BJ (cell line): Measurements from ENCODE around the gene MACIR. TPM values are rescaled to one million over a fixed set of nuclear protein-coding genes. Genes with fewer than 3 reads are reported as not detected.

Source experiments
- CTCF ChIA-PET: fragments of 350-600 bp; formaldehyde crosslinking; extraction: SDS; loops from one replicate; lab custom pipeline; 2021; ENCODE audit warnings: antibody characterized with exemption, inconsistent platforms; lab: Yijun Ruan, JAX
- POLR2A ChIA-PET: fragments of 300-600 bp; sonication (Branson Sonifier 250); formaldehyde crosslinking; extraction: SDS; loops from one replicate; lab custom pipeline; 2021; ENCODE audit warnings: antibody characterized with exemption; lab: Charles Lee
- DNase-seq: peaks from one replicate; pipeline ENCODE4 v3.0.0-alpha.2; 2011; ENCODE audit warnings: low read depth
- H3K27me3 ChIP-seq: 2 replicates; pipeline ENCODE4 v1.6.0; 2011; ENCODE audit warnings: low read length; ENCODE audit not compliant: control insufficient read depth, insufficient read depth
- H3K36me3 ChIP-seq: 2 replicates; pipeline ENCODE4 v1.5.1; 2011; ENCODE audit warnings: low read length; ENCODE audit not compliant: control insufficient read depth, insufficient read depth
- H3K4me3 ChIP-seq: 2 replicates; pipeline ENCODE4 v1.5.1; 2011; ENCODE audit warnings: low read depth, mild to moderate bottlenecking, control low read depth, low read length
- polyA plus RNA-seq: library from polyadenylated mRNA; depleted of rRNA; stranded (reverse); fragments of >200 nt; gene quantifications from 2 replicates; pipeline ENCODE4 v1.2.3, GENCODE V29; 2011
- TF ChIP-seq, protein P1 (sequence below): IDR thresholded peaks from 2 replicates; pipeline ENCODE4 v1.5.1; 2011; ENCODE audit warnings: low read depth, mild to moderate bottlenecking, control low read depth, inconsistent platforms, low read length, moderate library complexity; ENCODE audit not compliant: insufficient read depth

The MACIR gene
- polyA plus RNA-seq, 1 experiment, result 29.1 TPM

DNA sequence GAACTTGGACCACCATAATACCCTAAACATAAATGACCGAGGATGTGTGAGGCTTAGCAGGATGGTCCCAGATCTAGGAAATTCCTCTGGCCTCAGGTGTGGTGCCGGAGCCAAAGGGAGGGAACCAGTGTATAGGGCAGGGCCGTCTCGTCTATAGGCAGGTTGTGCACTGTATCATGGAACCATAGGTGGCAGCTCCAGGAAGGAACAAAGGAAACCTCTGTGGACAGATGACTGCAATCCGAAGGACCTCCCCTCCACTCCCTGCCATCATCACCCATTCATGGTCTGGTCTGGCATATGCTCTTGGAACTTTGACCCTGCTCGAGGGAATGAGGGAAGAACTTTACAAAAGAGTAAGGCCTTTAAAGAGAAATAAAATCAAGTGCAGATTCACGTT lies 2.9 kb upstream of the MACIR start:
- Histone ChIP-seq H3K36me3 (no peaks in the 10 kb centered on the region), H3K27me3 (no peaks in the 10 kb centered on the region), H3K4me3 (no peak overlapping the region)
- CTCF ChIA-PET, result interaction anchor here (1.5 to 7.6 kb wide), 4 partner anchors 23 to 220 kb away, joined by 4 to 50 read pairs (median 4); no protein-coding TSS in a partner anchor
- TF ChIP-seq, protein P1, sequence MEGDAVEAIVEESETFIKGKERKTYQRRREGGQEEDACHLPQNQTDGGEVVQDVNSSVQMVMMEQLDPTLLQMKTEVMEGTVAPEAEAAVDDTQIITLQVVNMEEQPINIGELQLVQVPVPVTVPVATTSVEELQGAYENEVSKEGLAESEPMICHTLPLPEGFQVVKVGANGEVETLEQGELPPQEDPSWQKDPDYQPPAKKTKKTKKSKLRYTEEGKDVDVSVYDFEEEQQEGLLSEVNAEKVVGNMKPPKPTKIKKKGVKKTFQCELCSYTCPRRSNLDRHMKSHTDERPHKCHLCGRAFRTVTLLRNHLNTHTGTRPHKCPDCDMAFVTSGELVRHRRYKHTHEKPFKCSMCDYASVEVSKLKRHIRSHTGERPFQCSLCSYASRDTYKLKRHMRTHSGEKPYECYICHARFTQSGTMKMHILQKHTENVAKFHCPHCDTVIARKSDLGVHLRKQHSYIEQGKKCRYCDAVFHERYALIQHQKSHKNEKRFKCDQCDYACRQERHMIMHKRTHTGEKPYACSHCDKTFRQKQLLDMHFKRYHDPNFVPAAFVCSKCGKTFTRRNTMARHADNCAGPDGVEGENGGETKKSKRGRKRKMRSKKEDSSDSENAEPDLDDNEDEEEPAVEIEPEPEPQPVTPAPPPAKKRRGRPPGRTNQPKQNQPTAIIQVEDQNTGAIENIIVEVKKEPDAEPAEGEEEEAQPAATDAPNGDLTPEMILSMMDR, result no peak
- DNase-seq, result no peak
- POLR2A ChIA-PET, result no interaction called here

DNA sequence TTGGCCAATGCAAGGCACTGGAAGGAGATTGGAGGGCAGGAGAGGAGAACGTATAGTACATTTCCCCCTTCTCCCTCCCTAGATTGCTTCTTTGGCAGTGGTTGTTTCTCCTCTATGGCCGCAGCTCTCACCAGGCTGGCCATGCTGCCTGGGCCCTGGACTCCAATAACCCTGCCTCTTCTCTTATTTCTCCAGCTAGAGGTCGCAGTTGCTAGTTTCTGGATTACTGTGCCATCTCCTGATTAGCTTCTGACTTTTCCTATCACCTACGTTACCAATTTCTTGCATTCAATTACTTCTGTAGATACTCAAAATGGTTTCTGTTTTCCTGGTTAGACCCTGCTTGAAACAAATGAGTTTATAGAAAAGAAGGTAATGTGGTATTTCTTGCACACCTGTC lies 2.4 kb upstream of the MACIR start:
- H3K4me3 ChIP-seq, result no peak overlapping the region
- TF ChIP-seq, protein P1, result peak; percentile 26; the same call in 1 of the 2 replicates
- no peak for DNase-seq
- H3K36me3 ChIP-seq, result no peaks in the 10 kb centered on the region
- H3K27me3 ChIP-seq, result no peaks in the 10 kb centered on the region
- POLR2A ChIA-PET, result no interaction called here
- CTCF ChIA-PET, result interaction anchor here (1.1 to 7.6 kb wide), 7 partner anchors 12 to 220 kb away, joined by 3 to 50 read pairs (median 4); no protein-coding TSS in a partner anchor

DNA sequence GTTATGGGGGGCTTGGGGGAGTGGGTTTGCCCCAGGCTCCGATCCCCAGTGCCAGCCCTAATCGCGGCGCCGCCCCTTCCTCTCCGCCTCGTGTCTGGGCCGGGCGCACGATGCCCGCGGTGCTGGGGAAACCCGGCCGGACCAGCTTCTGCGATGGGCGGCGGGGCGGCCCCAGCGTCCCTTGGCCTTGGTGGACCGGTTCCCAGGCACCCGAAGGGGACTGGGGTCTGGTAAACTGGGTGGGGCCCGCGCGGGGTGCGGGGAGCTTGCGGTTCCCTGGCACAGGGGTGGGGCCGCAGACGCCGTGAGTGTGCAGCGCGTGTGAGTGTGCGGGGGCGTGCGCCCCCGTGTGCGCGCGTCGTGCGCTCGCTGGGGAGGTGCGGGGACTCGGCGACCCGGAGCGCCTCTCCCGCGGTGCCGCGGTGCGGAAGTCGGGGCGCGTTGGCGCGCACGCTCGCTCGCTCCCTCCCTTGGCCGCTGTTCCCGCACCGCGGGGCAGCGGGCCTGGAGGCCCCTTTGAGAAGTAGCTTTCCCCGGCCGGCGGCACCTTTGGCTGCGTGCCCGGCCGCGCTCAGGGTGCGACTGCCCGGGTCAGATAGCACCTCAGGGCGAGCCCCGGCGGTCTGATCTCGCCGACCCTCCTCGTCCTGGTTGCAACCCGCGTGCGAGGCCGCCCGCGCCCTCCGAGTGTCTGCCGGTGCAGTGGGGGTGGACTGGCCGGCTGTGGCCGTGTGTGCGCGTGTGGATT lies 568 bp downstream of the MACIR start:
- Histone ChIP-seq H3K36me3 (no peaks in the 10 kb centered on the region), H3K27me3 (no peaks in the 10 kb centered on the region), H3K4me3 (peak overlapping the region; percentile 67)
- POLR2A ChIA-PET, result interaction anchor here (0.6 to 0.8 kb wide), 5 partner anchors 10 to 244 kb away, joined by 3 to 17 read pairs (median 12); no protein-coding TSS in a partner anchor
- CTCF ChIA-PET, result interaction anchor here (0.6 to 7.6 kb wide), 7 partner anchors 10 to 217 kb away, joined by 3 to 50 read pairs (median 3); no protein-coding TSS in a partner anchor
- no peak for DNase-seq
- TF ChIP-seq, protein P1, result no peak

DNA sequence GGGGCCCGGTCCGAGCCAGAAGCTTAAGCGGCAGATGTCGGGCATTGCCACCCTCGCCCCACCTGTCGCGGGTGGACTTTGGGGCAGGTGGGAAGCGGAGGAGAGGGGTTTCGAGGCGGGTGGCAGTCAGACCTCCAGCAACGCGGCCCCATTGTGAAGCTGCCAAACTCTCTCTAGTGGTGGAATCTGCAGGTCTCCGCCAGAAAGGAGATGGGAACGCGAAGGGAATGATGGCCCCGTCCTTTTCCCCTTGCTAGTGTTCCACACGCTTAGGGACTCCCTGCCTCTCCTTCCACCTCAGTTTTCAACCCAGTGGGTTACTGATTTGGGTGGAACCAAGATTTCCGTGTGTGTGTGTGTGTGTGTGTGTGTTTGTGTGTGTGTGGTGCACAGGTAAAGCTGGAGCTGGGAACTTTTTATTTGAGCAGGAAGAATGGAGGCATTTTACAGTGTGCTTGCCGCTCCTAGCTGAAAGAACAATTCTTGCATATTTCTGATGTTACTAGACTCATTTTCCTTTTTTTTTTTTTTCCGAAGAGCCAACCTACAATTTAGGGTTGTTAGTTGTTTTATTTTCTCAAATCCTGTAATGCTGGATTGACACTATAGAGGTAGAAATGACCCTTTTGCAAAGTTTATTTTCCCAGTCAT lies 1.3 kb downstream of the MACIR start:
- DNase-seq, result no peak
- CTCF ChIA-PET, result interaction anchor here (0.5 to 7.6 kb wide), 4 partner anchors 15 to 216 kb away, joined by 3 to 50 read pairs (median 4); no protein-coding TSS in a partner anchor
- TF ChIP-seq, protein P1, result no peak
- no peaks in the 10 kb centered on the region for H3K36me3 ChIP-seq
- H3K4me3 ChIP-seq, result peak overlapping the region; percentile 67
- no peaks in the 10 kb centered on the region for H3K27me3 ChIP-seq
- POLR2A ChIA-PET, result no interaction called here

DNA sequence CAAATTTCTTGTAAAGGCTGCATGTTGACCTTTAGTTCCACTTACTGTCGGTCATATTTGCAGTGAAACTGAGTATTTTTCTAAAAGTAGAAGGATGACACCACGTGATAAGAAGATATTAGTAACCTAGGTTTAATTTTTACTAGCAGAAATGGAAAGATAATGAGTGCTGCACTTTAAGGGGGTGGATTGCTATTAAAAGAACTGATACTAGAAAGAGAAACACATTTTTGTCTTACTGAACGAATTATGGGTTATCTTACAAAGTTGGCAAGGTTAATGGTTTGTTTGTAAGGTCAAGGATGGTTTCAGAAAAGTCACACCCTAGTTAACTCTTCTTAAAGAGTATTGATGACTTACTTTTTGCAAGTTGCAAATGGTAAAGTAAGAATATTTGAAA lies 2.4 kb downstream of the MACIR start:
- H3K36me3 ChIP-seq, result no peaks in the 10 kb centered on the region
- H3K4me3 ChIP-seq, result peak overlapping the region; percentile 36
- POLR2A ChIA-PET, result no interaction called here
- DNase-seq, result no peak
- CTCF ChIA-PET, result interaction anchor here (7.6 kb wide), 1 partner anchor 215 kb away, joined by 50 read pairs; no protein-coding TSS in a partner anchor
- TF ChIP-seq, protein P1, result no peak
- H3K27me3 ChIP-seq, result no peaks in the 10 kb centered on the region
